ENCODE data around the gene TRIP4.

TRIP4 gene

DNA sequence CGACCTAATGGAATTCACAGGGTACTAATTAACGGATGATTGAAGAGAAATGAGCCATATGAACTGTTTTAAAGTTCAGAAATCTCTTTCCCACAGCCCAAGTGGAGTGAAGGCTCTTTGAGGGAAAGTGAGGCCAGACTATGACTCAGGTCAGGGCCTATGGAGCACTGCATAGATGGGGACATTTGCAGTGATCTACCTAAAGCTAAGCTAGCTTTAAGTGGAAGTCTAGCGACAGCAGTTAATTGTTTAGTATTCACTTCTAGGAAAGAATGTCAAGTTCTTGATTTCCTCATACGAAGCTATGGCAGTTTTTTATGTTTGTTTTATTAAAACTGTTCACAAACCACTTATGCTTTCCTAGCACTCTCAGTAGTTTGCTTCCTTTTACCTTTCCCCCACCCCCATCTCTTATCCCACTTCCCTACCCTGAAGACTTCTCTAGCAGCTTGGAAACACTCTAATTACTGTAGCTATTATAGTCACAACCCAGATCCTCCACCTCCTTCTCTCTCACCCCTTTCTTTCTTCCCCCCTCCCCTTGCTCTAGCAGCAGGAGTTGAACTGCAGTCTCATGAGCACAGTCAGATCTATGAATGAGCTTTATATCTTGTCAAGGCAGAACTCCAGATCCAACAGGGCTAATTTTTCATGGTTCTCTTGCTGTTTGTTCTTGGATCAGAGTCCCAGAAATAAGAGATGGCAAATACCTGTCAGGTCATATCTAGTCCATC is 78.9 kb downstream of the TRIP4 start:
- Histone ChIP-seq H3K9ac (ENCODE audit: low read length) (no peak overlapping the region), H3K4me1 (ENCODE audit: insufficient read depth, low read length, severe bottlenecking) (peaks cover 34% of the 10 kb centered on the region), H3K27ac (ENCODE audit: low read depth, low read length, poor library complexity, severe bottlenecking) (no peak overlapping the region), H3K9me3 (ENCODE audit: low read length) (no peaks in the 10 kb centered on the region), H3K4me2 (ENCODE audit: low read length) (no peak overlapping the region), H3K27me3 (ENCODE audit: insufficient read depth, low read length) (no peaks in the 10 kb centered on the region), H3K9me2 (ENCODE audit: low read depth, low read length) (no peaks in the 10 kb centered on the region), H3K36me3 (ENCODE audit: insufficient read depth, low read length) (peaks cover 32% of the 10 kb centered on the region), H3K79me2 (ENCODE audit: insufficient read depth, low read length) (peaks cover 69% of the 10 kb centered on the region), H3K4me3 (ENCODE audit: low read depth, low read length, poor library complexity, severe bottlenecking) (no peak overlapping the region), H4K20me1 (ENCODE audit: insufficient read depth, low read length) (no peaks in the 10 kb centered on the region), H2AFZ (ENCODE audit: low read length) (no peak overlapping the region), H3F3A (ENCODE audit: insufficient read depth, low read length) (no peaks in the 10 kb centered on the region)
- TF ChIP-seq, protein P1, sequence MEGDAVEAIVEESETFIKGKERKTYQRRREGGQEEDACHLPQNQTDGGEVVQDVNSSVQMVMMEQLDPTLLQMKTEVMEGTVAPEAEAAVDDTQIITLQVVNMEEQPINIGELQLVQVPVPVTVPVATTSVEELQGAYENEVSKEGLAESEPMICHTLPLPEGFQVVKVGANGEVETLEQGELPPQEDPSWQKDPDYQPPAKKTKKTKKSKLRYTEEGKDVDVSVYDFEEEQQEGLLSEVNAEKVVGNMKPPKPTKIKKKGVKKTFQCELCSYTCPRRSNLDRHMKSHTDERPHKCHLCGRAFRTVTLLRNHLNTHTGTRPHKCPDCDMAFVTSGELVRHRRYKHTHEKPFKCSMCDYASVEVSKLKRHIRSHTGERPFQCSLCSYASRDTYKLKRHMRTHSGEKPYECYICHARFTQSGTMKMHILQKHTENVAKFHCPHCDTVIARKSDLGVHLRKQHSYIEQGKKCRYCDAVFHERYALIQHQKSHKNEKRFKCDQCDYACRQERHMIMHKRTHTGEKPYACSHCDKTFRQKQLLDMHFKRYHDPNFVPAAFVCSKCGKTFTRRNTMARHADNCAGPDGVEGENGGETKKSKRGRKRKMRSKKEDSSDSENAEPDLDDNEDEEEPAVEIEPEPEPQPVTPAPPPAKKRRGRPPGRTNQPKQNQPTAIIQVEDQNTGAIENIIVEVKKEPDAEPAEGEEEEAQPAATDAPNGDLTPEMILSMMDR (IDR thresholded peaks at IDR 0.05; ENCODE audit: low read length), result no peak
- TF ChIP-seq EZH2 (IDR thresholded peaks at IDR 0.05; ENCODE audit: borderline replicate concordance, low read length), result no peak

DNA sequence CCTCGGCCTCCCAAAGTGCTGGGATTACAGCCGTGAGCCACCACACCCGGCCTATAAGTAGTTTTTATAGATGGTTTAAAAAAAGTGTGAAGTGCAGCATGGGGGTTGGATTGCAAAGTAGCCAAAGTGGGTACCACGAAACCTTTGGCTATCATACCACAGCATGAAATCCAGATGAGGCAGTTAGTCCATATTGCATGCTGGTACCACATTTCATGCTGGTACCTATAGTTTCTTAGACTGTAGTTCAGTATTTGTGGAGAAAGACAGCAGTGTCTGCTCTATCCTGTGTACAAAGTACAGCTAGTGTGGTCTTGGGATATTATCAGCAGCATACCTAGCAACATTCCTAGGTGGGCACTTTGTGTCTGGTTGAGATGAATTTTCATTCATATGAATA is 84.5 kb downstream of the TRIP4 start:
- H3K9ac ChIP-seq (ENCODE audit: low read length), result no peak overlapping the region
- H3K27ac ChIP-seq (ENCODE audit: low read depth, low read length, poor library complexity, severe bottlenecking), result no peak overlapping the region
- H3K36me3 ChIP-seq (ENCODE audit: insufficient read depth, low read length), result peaks cover 26% of the 10 kb centered on the region
- H2AFZ ChIP-seq (ENCODE audit: low read length), result no peak overlapping the region
- H3K9me2 ChIP-seq (ENCODE audit: low read depth, low read length), result no peaks in the 10 kb centered on the region
- H3K4me3 ChIP-seq (ENCODE audit: low read depth, low read length, poor library complexity, severe bottlenecking), result no peak overlapping the region
- TF ChIP-seq, protein P1 (IDR thresholded peaks at IDR 0.05; ENCODE audit: low read length), result no peak
- TF ChIP-seq EZH2 (IDR thresholded peaks at IDR 0.05; ENCODE audit: borderline replicate concordance, low read length), result no peak
- H3K27me3 ChIP-seq (ENCODE audit: insufficient read depth, low read length), result no peaks in the 10 kb centered on the region
- no peaks in the 10 kb centered on the region for H3F3A ChIP-seq (ENCODE audit: insufficient read depth, low read length)
- H4K20me1 ChIP-seq (ENCODE audit: insufficient read depth, low read length), result 0 out of 2 replicates have a peak, but pooled peaks cover 2% of the 10 kb centered on the region
- no peaks in the 10 kb centered on the region for H3K4me1 ChIP-seq (ENCODE audit: insufficient read depth, low read length, severe bottlenecking)
- no peak overlapping the region for H3K4me2 ChIP-seq (ENCODE audit: low read length)
- H3K9me3 ChIP-seq (ENCODE audit: low read length), result no peaks in the 10 kb centered on the region
- peaks cover 43% of the 10 kb centered on the region for H3K79me2 ChIP-seq (ENCODE audit: insufficient read depth, low read length)

DNA sequence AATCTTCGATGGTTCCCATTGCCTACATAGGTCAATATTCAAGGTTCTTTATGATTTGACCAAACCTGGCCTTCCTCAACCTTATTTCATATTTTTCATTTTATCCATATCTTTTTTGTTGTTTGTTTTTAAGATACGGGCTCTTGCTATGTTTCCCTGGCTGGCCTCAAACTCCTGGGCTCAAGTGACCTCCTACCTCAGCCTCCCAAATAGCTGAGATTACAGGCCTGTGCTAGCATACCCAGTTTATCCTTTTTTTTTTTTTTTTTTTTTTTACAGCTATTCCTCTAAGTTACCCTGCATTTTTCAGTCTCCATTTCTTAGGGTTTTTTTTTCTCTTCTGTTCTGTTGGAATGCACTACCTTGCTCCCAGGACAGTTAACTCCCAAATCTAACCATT is 87.2 kb downstream of the TRIP4 start:
- Histone ChIP-seq H3K4me2 (ENCODE audit: low read length) (no peak overlapping the region), H4K20me1 (ENCODE audit: insufficient read depth, low read length) (0 out of 2 replicates have a peak, but pooled peaks cover 2% of the 10 kb centered on the region), H3K9ac (ENCODE audit: low read length) (no peak overlapping the region), H3K36me3 (ENCODE audit: insufficient read depth, low read length) (peaks cover 21% of the 10 kb centered on the region), H3K9me2 (ENCODE audit: low read depth, low read length) (no peaks in the 10 kb centered on the region), H3F3A (ENCODE audit: insufficient read depth, low read length) (no peaks in the 10 kb centered on the region), H3K27me3 (ENCODE audit: insufficient read depth, low read length) (no peaks in the 10 kb centered on the region), H3K4me3 (ENCODE audit: low read depth, low read length, poor library complexity, severe bottlenecking) (no peak overlapping the region), H2AFZ (ENCODE audit: low read length) (no peak overlapping the region), H3K9me3 (ENCODE audit: low read length) (no peaks in the 10 kb centered on the region), H3K4me1 (ENCODE audit: insufficient read depth, low read length, severe bottlenecking) (no peaks in the 10 kb centered on the region), H3K27ac (ENCODE audit: low read depth, low read length, poor library complexity, severe bottlenecking) (no peak overlapping the region), H3K79me2 (ENCODE audit: insufficient read depth, low read length) (peaks cover 44% of the 10 kb centered on the region)
- TF ChIP-seq EZH2 (IDR thresholded peaks at IDR 0.05; ENCODE audit: borderline replicate concordance, low read length), result no peak
- TF ChIP-seq, protein P1 (IDR thresholded peaks at IDR 0.05; ENCODE audit: low read length), result no peak
